CD14-positive monocyte (primary cell): ENCODE measurements around the gene SKIDA1. TPM values are rescaled to one million over a fixed set of nuclear protein-coding genes. Genes with fewer than 3 reads are reported as not detected.

Experiments used
- DNase-seq, 3 donors: peaks; one replicate each; pipeline ENCODE4 v3.0.0-alpha.2; 2011 to 2022
- H2AFZ ChIP-seq: 2 replicates; pipeline ENCODE4 v1.6.0; 2012; ENCODE audit warnings: mild to moderate bottlenecking, low read depth, low read length, inconsistent platforms; ENCODE audit not compliant: insufficient read depth, poor library complexity, severe bottlenecking
- H3K27ac ChIP-seq, 2 donors: 1 replicate in 1 of 2; 2 replicates in 1 of 2; pipeline ENCODE4 v1.5.1; 2012 to 2013; ENCODE audit warnings: low read length in 2 of 2, control low read depth in 1 of 2, inconsistent platforms in 1 of 2, low read depth in 1 of 2, mild to moderate bottlenecking in 1 of 2
- H3K27me3 ChIP-seq, 2 donors: one replicate each; pipeline versions ENCODE4 v1.6.0 to v1.6.1; 2011 to 2013; ENCODE audit warnings: low read length in 2 of 2; ENCODE audit not compliant: control insufficient read depth in 2 of 2, insufficient read depth in 2 of 2
- H3K36me3 ChIP-seq, 2 donors: replicated peaks in 1 of 2; 1 replicate in 1 of 2; 2 replicates in 1 of 2; pipeline versions ENCODE4 v1.5.1 to v1.6.1; 2012 to 2013; ENCODE audit warnings: low read length in 2 of 2, control low read depth in 1 of 2, inconsistent platforms in 1 of 2, mild to moderate bottlenecking in 1 of 2; ENCODE audit not compliant: insufficient read depth in 2 of 2, control insufficient read depth in 1 of 2
- H3K4me1 ChIP-seq, 2 donors: 1 replicate in 1 of 2; 2 replicates in 1 of 2; pipeline versions ENCODE4 v1.5.1 to v1.6.1; 2012 to 2013; ENCODE audit warnings: low read length in 2 of 2, control low read depth in 1 of 2, inconsistent platforms in 1 of 2, mild to moderate bottlenecking in 1 of 2, moderate library complexity in 1 of 2; ENCODE audit not compliant: insufficient read depth in 2 of 2, control insufficient read depth in 1 of 2
- H3K4me2 ChIP-seq: replicated peaks from 2 replicates; pipeline ENCODE3; 2012; ENCODE audit warnings: low read length, moderate library complexity, mild to moderate bottlenecking; ENCODE audit not compliant: poor library complexity, severe bottlenecking; ENCODE audit errors: extremely low read depth
- H3K4me3 ChIP-seq, 3 experiments: fragments of 200-600 bp in 1 of 3; sonication (generic) in 1 of 3; replicated peaks in 1 of 3; 1 replicate in 2 of 3; 2 replicates in 1 of 3; pipeline ENCODE4 v1.5.1; 2011 to 2013; ENCODE audit warnings: low read length in 3 of 3, mild to moderate bottlenecking in 3 of 3, control low read depth in 2 of 3, low read depth in 2 of 3, inconsistent platforms in 1 of 3, moderate library complexity in 1 of 3
- H3K79me2 ChIP-seq: 2 replicates; pipeline ENCODE4 v1.6.0; 2012; ENCODE audit warnings: mild to moderate bottlenecking, control low read depth, inconsistent platforms, low read length, moderate library complexity; ENCODE audit not compliant: insufficient read depth
- H3K9ac ChIP-seq: 2 replicates; pipeline ENCODE4 v1.6.0; 2017; ENCODE audit warnings: low read length, mild to moderate bottlenecking; ENCODE audit not compliant: insufficient read depth, poor library complexity, severe bottlenecking
- H3K9me3 ChIP-seq, 2 donors: replicated peaks in 1 of 2; 1 replicate in 1 of 2; 2 replicates in 1 of 2; pipeline versions ENCODE4 v1.5.1 to v1.6.1; 2012 to 2013; ENCODE audit warnings: low read length in 2 of 2, control low read depth in 1 of 2; ENCODE audit not compliant: control insufficient read depth in 1 of 2, insufficient read depth in 1 of 2
- H4K20me1 ChIP-seq: 2 replicates; pipeline ENCODE4 v1.6.0; 2012; ENCODE audit warnings: mild to moderate bottlenecking, low read length, control low read depth, moderate library complexity; ENCODE audit not compliant: insufficient read depth
- H3K27ac Mint-ChIP-seq, 7 donors: one replicate each; pipeline ENCODE4 v1.8.0; 2020; ENCODE audit warnings: mild to moderate bottlenecking in 7 of 7, mixed read lengths in 7 of 7, moderate library complexity in 6 of 7, inconsistent platforms in 2 of 7
- H3K27me3 Mint-ChIP-seq, 3 donors: one replicate each; pipeline ENCODE4 v1.8.0; 2021 to 2022; ENCODE audit warnings: low read depth in 3 of 3, mild to moderate bottlenecking in 3 of 3, mixed read lengths in 3 of 3, moderate library complexity in 3 of 3, inconsistent platforms in 1 of 3
- H3K36me3 Mint-ChIP-seq, 2 donors: one replicate each; pipeline ENCODE4 v1.8.0; 2020; ENCODE audit warnings: mixed read lengths in 2 of 2, inconsistent platforms in 1 of 2, mild to moderate bottlenecking in 1 of 2
- H3K4me1 Mint-ChIP-seq: one replicate; pipeline ENCODE4 v1.8.0; 2020; ENCODE audit warnings: mild to moderate bottlenecking, mixed read lengths
- H3K4me3 Mint-ChIP-seq, 2 donors: one replicate each; pipeline ENCODE4 v1.8.0; 2020; ENCODE audit warnings: mild to moderate bottlenecking in 2 of 2, mixed read lengths in 2 of 2, moderate library complexity in 1 of 2
- H3K9me3 Mint-ChIP-seq, 7 donors: one replicate each; pipeline ENCODE4 v1.8.0; 2020 to 2022; ENCODE audit warnings: mixed read lengths in 7 of 7, mild to moderate bottlenecking in 6 of 7, moderate library complexity in 6 of 7, inconsistent platforms in 2 of 7
- WGBS: methylation state at CpG from one replicate; pipeline ENCODE4 v1.1.5; 2013; ENCODE audit warnings: missing lambda C conversion rate; ENCODE audit not compliant: insufficient coverage; 5-methylcytosine and 5-hydroxymethylcytosine counted together
- intact Hi-C, 2 donors: fragments of 100-400 bp; cut with micrococcal nuclease; formaldehyde crosslinking; loops; one replicate each; pipeline versions ENCODE4 v1.15.0 to v1.15.1; 2023
- polyA plus RNA-seq, 3 donors: library from polyadenylated mRNA; depleted of rRNA in 1 of 3; unstranded in 2 of 3; stranded (reverse) in 1 of 3; fragments of 300-500 nt in 2 of 3; fragments of >200 nt in 1 of 3; fragmentation: Illumina TruSeq in 2 of 3; gene quantifications; 1 replicate in 2 of 3; 2 replicates in 1 of 3; pipeline ENCODE4 v1.2.3, GENCODE V29; 2012 to 2021
- small RNA-seq: library from RNA; depleted of rRNA; stranded (forward); fragments of <200 nt; gene quantifications from one replicate; pipeline ENCODE3, GENCODE V24; 2012; ENCODE audit warnings: low read depth; ENCODE audit not compliant: insufficient read length
- TF ChIP-seq, protein P1 (sequence below): fragments of 200-600 bp; IDR thresholded peaks from one replicate; pipeline ENCODE4 v1.8.0; 2022; ENCODE audit warnings: antibody characterized with exemption, mild to moderate bottlenecking

The SKIDA1 gene
- polyA plus RNA-seq, 3 donors: 0.04 to 0.15 TPM; not detected in 1

DNA sequence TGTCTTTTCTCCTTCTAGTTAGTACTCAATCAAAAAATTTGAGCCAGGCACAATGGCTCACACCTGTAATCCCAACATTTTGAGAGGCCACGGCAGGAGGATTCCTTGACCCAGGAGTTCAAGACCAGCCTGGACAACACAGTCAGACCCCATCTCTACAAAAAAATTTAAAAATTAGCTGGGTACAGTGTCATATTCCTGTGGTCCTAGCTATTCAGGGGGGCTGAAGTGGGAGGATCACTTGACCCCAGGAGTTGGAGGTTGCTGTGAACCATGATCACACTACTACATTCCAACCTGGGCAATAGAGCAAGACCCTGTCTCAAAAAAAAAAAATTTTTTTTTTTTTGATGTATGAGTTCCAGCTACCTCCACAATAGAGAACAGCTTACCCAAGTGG, 57.8 kb downstream of the SKIDA1 start:
- 100% methylated on average over 1 of the region's 1 CpG for WGBS
- Mint-ChIP-seq H3K9me3 (peaks cover 0 to 3% (median 0%) of the 10 kb centered on the region in 7 donors), H3K36me3 (no peaks in the 10 kb centered on the region), H3K4me1 (no peaks in the 10 kb centered on the region), H3K27me3 (peaks cover 0 to 14% (median 0%) of the 10 kb centered on the region in 3 donors), H3K27ac (no peak overlapping the region), H3K4me3 (no peak overlapping the region)
- intact Hi-C loops: no loop called here
- Histone ChIP-seq H3K9ac (no peak overlapping the region), H3K36me3 (no peaks in the 10 kb centered on the region), H3K79me2 (no peaks in the 10 kb centered on the region), H3K4me1 (no peaks in the 10 kb centered on the region), H4K20me1 (no peaks in the 10 kb centered on the region), H3K4me2 (no peak overlapping the region), H3K4me3 (no peak overlapping the region), H3K27me3 (no peaks in the 10 kb centered on the region), H2AFZ (no peak overlapping the region), H3K27ac (no peak overlapping the region), H3K9me3 (no peaks in the 10 kb centered on the region)
- no peak for DNase-seq
- TF ChIP-seq, protein P1, sequence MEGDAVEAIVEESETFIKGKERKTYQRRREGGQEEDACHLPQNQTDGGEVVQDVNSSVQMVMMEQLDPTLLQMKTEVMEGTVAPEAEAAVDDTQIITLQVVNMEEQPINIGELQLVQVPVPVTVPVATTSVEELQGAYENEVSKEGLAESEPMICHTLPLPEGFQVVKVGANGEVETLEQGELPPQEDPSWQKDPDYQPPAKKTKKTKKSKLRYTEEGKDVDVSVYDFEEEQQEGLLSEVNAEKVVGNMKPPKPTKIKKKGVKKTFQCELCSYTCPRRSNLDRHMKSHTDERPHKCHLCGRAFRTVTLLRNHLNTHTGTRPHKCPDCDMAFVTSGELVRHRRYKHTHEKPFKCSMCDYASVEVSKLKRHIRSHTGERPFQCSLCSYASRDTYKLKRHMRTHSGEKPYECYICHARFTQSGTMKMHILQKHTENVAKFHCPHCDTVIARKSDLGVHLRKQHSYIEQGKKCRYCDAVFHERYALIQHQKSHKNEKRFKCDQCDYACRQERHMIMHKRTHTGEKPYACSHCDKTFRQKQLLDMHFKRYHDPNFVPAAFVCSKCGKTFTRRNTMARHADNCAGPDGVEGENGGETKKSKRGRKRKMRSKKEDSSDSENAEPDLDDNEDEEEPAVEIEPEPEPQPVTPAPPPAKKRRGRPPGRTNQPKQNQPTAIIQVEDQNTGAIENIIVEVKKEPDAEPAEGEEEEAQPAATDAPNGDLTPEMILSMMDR: no peak

GRCh38 chr10:21464134-21464533, 61.3 kb downstream of the SKIDA1 start:
- Mint-ChIP-seq H3K4me1 (no peaks in the 10 kb centered on the region), H3K27ac (no peak overlapping the region), H3K36me3 (no peaks in the 10 kb centered on the region), H3K9me3 (peaks cover 0 to 12% (median 7%) of the 10 kb centered on the region in 7 donors), H3K27me3 (peaks cover 0 to 11% (median 0%) of the 10 kb centered on the region in 3 donors), H3K4me3 (no peak overlapping the region)
- no peak overlapping the region for H3K4me2 ChIP-seq
- no peaks in the 10 kb centered on the region for H3K79me2 ChIP-seq
- no peaks in the 10 kb centered on the region for H3K9me3 ChIP-seq
- H3K9ac ChIP-seq: no peak overlapping the region
- no peak overlapping the region for H3K4me3 ChIP-seq
- H3K27ac ChIP-seq: no peak overlapping the region
- no peaks in the 10 kb centered on the region for H3K27me3 ChIP-seq
- no peaks in the 10 kb centered on the region for H4K20me1 ChIP-seq
- no peaks in the 10 kb centered on the region for H3K4me1 ChIP-seq
- no peaks in the 10 kb centered on the region for H3K36me3 ChIP-seq
- TF ChIP-seq, protein P1: no peak
- intact Hi-C loops: no loop called here
- 71% methylated on average over 1 of the region's 7 CpGs for WGBS
- no peak for DNase-seq
- no peak overlapping the region for H2AFZ ChIP-seq

Small RNA genes within 50 kb of the gene (small RNA-seq; reads per million reads assigned to genes)
- gene MIR1915 (not detected), gene RF00019 (not detected), gene RNU6-306P (not detected)

Other genes starting within 250 kb of the SKIDA1 start
- 10 to 100 TPM in 1 of 3 donors, 1 to 10 TPM in 2; 4.9 to 39.1 (median 7.5) TPM for gene MLLT10, start 8.6 kb upstream of the SKIDA1 start, polyA plus RNA-seq